HepG2 (cell line): Measurements from ENCODE around the gene SORBS2. TPM values are rescaled to one million over a fixed set of nuclear protein-coding genes. Genes with fewer than 3 reads are reported as not detected.

Experiments
- ATAC-seq: fragments of 200-7000 bp; cut with Tn5 transposase; 3 replicates; pipeline ENCODE4 v1.9.1; 2020; ENCODE audit warnings: mild to moderate bottlenecking, moderate library complexity
- BruUV-seq: library from RNA; stranded (reverse); fragments of 400-500 nt; replicated peaks from 2 replicates; lab custom pipeline; 2021; lab: Mats Ljungman, UMichigan
- CTCF ChIA-PET: fragments of 300-600 bp; formaldehyde crosslinking; extraction: SDS; loops from one replicate; lab custom pipeline; 2021; ENCODE audit warnings: low total read pairs, inconsistent platforms, low intra/inter-chr PET ratio; lab: Yijun Ruan, JAX
- POLR2A ChIA-PET: fragments of 350-600 bp; sonication (Branson Sonifier 250); formaldehyde crosslinking; loops from one replicate; lab custom pipeline; 2020; ENCODE audit warnings: antibody characterized with exemption, inconsistent platforms; lab: Yijun Ruan, JAX
- DNase-seq: peaks from one replicate; pipeline ENCODE4 v3.0.0-alpha.2; 2015; ENCODE audit warnings: low spot score
- FAIRE-seq: peaks from 3 replicates; lab custom pipeline; 2011; peaks lifted over from hg19 to GRCh38; lab: Jason Lieb, UNC
- H2AFZ ChIP-seq: one replicate; pipeline ENCODE4 v1.6.1; 2011; ENCODE audit warnings: low read length, inconsistent platforms
- H3K27ac ChIP-seq: fragments of 300-600 bp; 3 replicates; pipeline ENCODE4 v1.8.0; 2011; ENCODE audit warnings: mixed run types, mild to moderate bottlenecking, mixed read lengths, low read length, inconsistent platforms; ENCODE audit not compliant: insufficient read depth; ENCODE audit errors: extremely low read length
- H3K27me3 ChIP-seq, 2 experiments: fragments of 200-600 bp in 1 of 2; 2 replicates in 1 of 2; 3 replicates in 1 of 2; pipeline versions ENCODE4 v1.6.0 to v1.8.0; 2011; ENCODE audit warnings: low read length in 2 of 2, mild to moderate bottlenecking in 2 of 2, moderate library complexity in 2 of 2, inconsistent platforms in 1 of 2; ENCODE audit not compliant: insufficient read depth in 2 of 2, control insufficient read depth in 1 of 2
- H3K36me3 ChIP-seq, 2 experiments: fragments of 200-600 bp in 1 of 2; replicated peaks in 1 of 2; 2 replicates in 1 of 2; 3 replicates in 1 of 2; pipeline versions ENCODE4 v1.5.1 to v1.8.0; 2011; ENCODE audit warnings: low read length in 2 of 2, inconsistent platforms in 1 of 2; ENCODE audit not compliant: insufficient read depth in 2 of 2, control insufficient read depth in 1 of 2
- H3K4me1 ChIP-seq: 2 replicates; pipeline ENCODE4 v1.5.1; 2012; ENCODE audit warnings: low read length, inconsistent platforms; ENCODE audit not compliant: insufficient read depth
- H3K4me2 ChIP-seq: 2 replicates; pipeline ENCODE4 v1.6.0; 2011; ENCODE audit warnings: low read depth, low read length, inconsistent platforms
- H3K4me3 ChIP-seq, 3 experiments: fragments of 200-600 bp in 1 of 3; sonication (generic), shearing (Covaris generic) in 1 of 3; replicated peaks in 1 of 3; 2 replicates each; pipeline ENCODE4 v1.5.1; 2011 to 2016; ENCODE audit warnings: low read length in 3 of 3, inconsistent platforms in 2 of 3, low read depth in 2 of 3, mild to moderate bottlenecking in 2 of 3, control low read depth in 1 of 3, mixed read lengths in 1 of 3; ENCODE audit not compliant: insufficient read depth in 1 of 3
- H3K79me2 ChIP-seq: one replicate; pipeline ENCODE4 v1.6.1; 2011; ENCODE audit warnings: low read length, inconsistent platforms; ENCODE audit not compliant: insufficient read depth
- H3K9ac ChIP-seq: 2 replicates; pipeline ENCODE4 v1.6.0; 2011; ENCODE audit warnings: mild to moderate bottlenecking, low read depth, low read length, inconsistent platforms; ENCODE audit not compliant: insufficient read depth
- H3K9me3 ChIP-seq: 2 replicates; pipeline ENCODE4 v1.5.1; 2012; ENCODE audit warnings: mild to moderate bottlenecking, low read length
- H4K20me1 ChIP-seq: 2 replicates; pipeline ENCODE4 v1.6.0; 2011; ENCODE audit warnings: inconsistent platforms, mild to moderate bottlenecking, low read length, moderate library complexity; ENCODE audit not compliant: insufficient read depth
- FOXA1 ChIP-seq, 2 experiments: fragments of 450-650 bp in 1 of 2; sonication (generic) in 1 of 2; formaldehyde crosslinking in 1 of 2; IDR thresholded peaks; 2 replicates each; pipeline versions ENCODE4 v1.4.0 to v1.6.1; 2016 to 2020; ENCODE audit warnings: missing genetic modification reagents in 1 of 2
- GTF3A ChIP-seq: sonication (generic); formaldehyde crosslinking; conservative IDR thresholded peaks from 2 replicates; pipeline ENCODE4 v1.4.0; 2020; ENCODE audit warnings: mild to moderate bottlenecking, missing genetic modification reagents
- IRF2 ChIP-seq: IDR thresholded peaks from 2 replicates; pipeline ENCODE4 v1.6.1; 2018; ENCODE audit warnings: missing genetic modification reagents, missing compliant biosample characterization
- KDM4B ChIP-seq: sonication (generic); formaldehyde crosslinking; IDR thresholded peaks from 2 replicates; pipeline ENCODE4 v1.4.0; 2020; ENCODE audit warnings: missing genetic modification reagents
- KLF9 ChIP-seq: IDR thresholded peaks from 2 replicates; pipeline ENCODE4 v1.6.1; 2016; ENCODE audit warnings: low read depth
- MED8 ChIP-seq: sonication (generic); formaldehyde crosslinking; IDR thresholded peaks from 2 replicates; pipeline ENCODE4 v1.8.1; 2023; ENCODE audit warnings: mild to moderate bottlenecking, missing genetic modification reagents; ENCODE audit not compliant: insufficient replicate concordance
- RNF2 ChIP-seq: fragments of 450-650 bp; conservative IDR thresholded peaks from 2 replicates; pipeline ENCODE4 v1.6.1; 2016; ENCODE audit warnings: low read depth
- RXRA ChIP-seq: sonication (generic); formaldehyde crosslinking; IDR thresholded peaks from 2 replicates; pipeline ENCODE4 v1.5.1; 2020; ENCODE audit warnings: missing genetic modification reagents
- SETDB1 ChIP-seq: sonication (generic); formaldehyde crosslinking; IDR thresholded peaks from 2 replicates; pipeline ENCODE4 v1.5.1; 2020; ENCODE audit warnings: missing genetic modification reagents, mild to moderate bottlenecking, borderline replicate concordance
- SMC3 ChIP-seq: IDR thresholded peaks from 2 replicates; pipeline ENCODE4 v1.6.1; 2011; ENCODE audit warnings: low read length, improper control_type of control experiment
- STAG1 ChIP-seq: sonication (generic); formaldehyde crosslinking; IDR thresholded peaks from 2 replicates; pipeline ENCODE4 v1.4.0; 2020; ENCODE audit warnings: missing genetic modification reagents
- TEAD2 ChIP-seq: sonication (generic); formaldehyde crosslinking; IDR thresholded peaks from 2 replicates; pipeline ENCODE4 v1.9.0; 2021; ENCODE audit warnings: missing genetic modification reagents
- TGIF2 ChIP-seq: IDR thresholded peaks from 2 replicates; pipeline ENCODE4 v1.6.1; 2016; ENCODE audit warnings: control low read depth, missing compliant biosample characterization
- ZNF546 ChIP-seq: sonication (generic); formaldehyde crosslinking; conservative IDR thresholded peaks from 2 replicates; pipeline ENCODE4 v1.8.1; 2023; ENCODE audit warnings: mild to moderate bottlenecking, missing genetic modification reagents
- ZNF709 ChIP-seq: sonication (generic); formaldehyde crosslinking; IDR thresholded peaks from 2 replicates; pipeline ENCODE4 v1.5.0; 2020; ENCODE audit warnings: mild to moderate bottlenecking, missing genetic modification reagents
- ZNF83 ChIP-seq: sonication (generic); formaldehyde crosslinking; IDR thresholded peaks from 2 replicates; pipeline ENCODE4 v1.4.0; 2020; ENCODE audit warnings: missing genetic modification reagents, mild to moderate bottlenecking, borderline replicate concordance
- WGBS: methylation state at CpG from one replicate; pipeline ENCODE4 v1.1.6; 2017; ENCODE audit warnings: low lambda C conversion rate; 5-methylcytosine and 5-hydroxymethylcytosine counted together
- in situ Hi-C: cut with HindIII; loops from 2 replicates; pipeline ENCODE4 v1.10.0; 2017; ENCODE audit warnings: low pct_unique_long_range_greater_than_20kb; ENCODE audit not compliant: extremely low pct_ligation_motif_present
- intact Hi-C: fragments of 100-400 bp; cut with micrococcal nuclease; formaldehyde crosslinking; loops from one replicate; pipeline ENCODE4 v1.10.0; 2022; ENCODE audit not compliant: unreplicated experiment
- polyA plus RNA-seq, 8 experiments: library from polyadenylated mRNA; depleted of rRNA in 3 of 8; stranded (reverse) in 7 of 8; unstranded in 1 of 8; fragments of >200 nt; fragmentation: Illumina TruSeq in 4 of 8; extraction: Trizol in 4 of 8; gene quantifications; 2 replicates each; pipeline versions ENCODE4 v1.2.1 to v1.2.3, GENCODE V29; 2011 to 2016; ENCODE audit warnings: low read depth in 4 of 8, missing spikeins in 1 of 8, mixed read lengths in 1 of 8; ENCODE audit not compliant: insufficient read depth in 1 of 8
- total RNA-seq, 5 experiments: library from RNA; depleted of rRNA; stranded (reverse); fragments of >200 nt; fragmentation: Illumina TruSeq; extraction: Trizol; gene quantifications; 2 replicates each; pipeline ENCODE4 v1.2.3, GENCODE V29; 2016; ENCODE audit warnings: low read depth in 1 of 5
- TF ChIP-seq, protein P1 (sequence below): sonication (generic); formaldehyde crosslinking; IDR thresholded peaks from 2 replicates; pipeline ENCODE4 v1.4.0; 2020; ENCODE audit warnings: mild to moderate bottlenecking, missing genetic modification reagents
- TF ChIP-seq, protein P2 (sequence below): sonication (generic); formaldehyde crosslinking; IDR thresholded peaks from 2 replicates; pipeline ENCODE4 v1.5.0; 2020; ENCODE audit warnings: mild to moderate bottlenecking, missing genetic modification reagents, moderate library complexity
- TF ChIP-seq, protein P3 (sequence below): sonication (generic); formaldehyde crosslinking; IDR thresholded peaks from 2 replicates; pipeline ENCODE4 v1.5.0; 2020; ENCODE audit warnings: missing genetic modification reagents

Gene SORBS2
- total and polyA plus RNA-seq, 2 of the 13 experiments (the other 11 are each of a cell fraction or from before 2014, with no cell fraction given) = 25.0 to 80.5 TPM

DNA sequence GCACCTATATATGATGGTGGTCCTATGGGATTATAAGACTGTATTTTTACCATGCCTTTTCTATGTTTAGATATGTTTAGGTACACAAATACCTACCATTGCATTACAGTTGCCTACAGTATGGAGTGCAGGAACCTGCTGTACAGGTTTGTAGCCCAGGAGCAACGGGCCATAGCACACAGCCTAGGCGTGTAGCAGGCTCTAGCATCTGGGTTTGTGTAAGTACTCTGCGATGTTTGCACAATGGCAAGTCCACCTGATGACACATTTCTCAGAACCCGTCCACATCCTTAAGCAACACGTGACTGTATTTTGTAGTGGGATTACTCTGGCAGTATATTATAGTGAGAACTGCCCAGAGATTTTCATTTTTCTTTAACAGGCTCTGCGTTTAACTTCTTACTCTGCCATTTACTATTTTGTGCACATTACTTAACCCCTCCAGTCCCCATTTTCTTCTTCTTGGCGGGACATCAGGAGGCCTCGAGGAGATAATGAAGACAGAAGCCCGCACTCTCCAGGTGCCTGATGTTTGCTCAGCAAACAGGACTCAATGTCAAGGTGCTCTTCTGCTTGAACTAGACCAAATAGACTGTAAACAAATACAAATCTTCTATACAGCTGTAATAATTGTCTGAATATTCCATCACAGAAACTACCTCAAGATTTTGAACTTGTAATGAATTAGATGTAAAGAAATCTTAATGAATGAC lies 174.7 kb downstream of the SORBS2 start (continued):
- no peak for TF ChIP-seq KLF9
- TF ChIP-seq KDM4B = no peak
- TF ChIP-seq FOXA1 (IDR thresholded peaks at IDR 0.05) = no peak
- TF ChIP-seq FOXA1 (CRISPR knock-in tag; IDR thresholded peaks at IDR 0.05) = no peak
- TF ChIP-seq TEAD2 = no peak
- TF ChIP-seq SETDB1 (CRISPR knock-in tag) = no peak
- no peak for TF ChIP-seq IRF2 (CRISPR knock-in tag)
- TF ChIP-seq ZNF709 (CRISPR knock-in tag) = no peak
- TF ChIP-seq ZNF83 (CRISPR knock-in tag) = no peak
- TF ChIP-seq, protein P1, sequence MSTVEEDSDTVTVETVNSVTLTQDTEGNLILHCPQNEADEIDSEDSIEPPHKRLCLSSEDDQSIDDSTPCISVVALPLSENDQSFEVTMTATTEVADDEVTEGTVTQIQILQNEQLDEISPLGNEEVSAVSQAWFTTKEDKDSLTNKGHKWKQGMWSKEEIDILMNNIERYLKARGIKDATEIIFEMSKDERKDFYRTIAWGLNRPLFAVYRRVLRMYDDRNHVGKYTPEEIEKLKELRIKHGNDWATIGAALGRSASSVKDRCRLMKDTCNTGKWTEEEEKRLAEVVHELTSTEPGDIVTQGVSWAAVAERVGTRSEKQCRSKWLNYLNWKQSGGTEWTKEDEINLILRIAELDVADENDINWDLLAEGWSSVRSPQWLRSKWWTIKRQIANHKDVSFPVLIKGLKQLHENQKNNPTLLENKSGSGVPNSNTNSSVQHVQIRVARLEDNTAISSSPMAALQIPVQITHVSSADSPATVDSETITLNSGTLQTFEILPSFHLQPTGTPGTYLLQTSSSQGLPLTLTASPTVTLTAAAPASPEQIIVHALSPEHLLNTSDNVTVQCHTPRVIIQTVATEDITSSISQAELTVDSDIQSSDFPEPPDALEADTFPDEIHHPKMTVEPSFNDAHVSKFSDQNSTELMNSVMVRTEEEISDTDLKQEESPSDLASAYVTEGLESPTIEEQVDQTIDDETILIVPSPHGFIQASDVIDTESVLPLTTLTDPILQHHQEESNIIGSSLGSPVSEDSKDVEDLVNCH (CRISPR knock-in tag) = no peak

- in situ Hi-C loops (no loop called here), intact Hi-C loops (loop anchor here (10.0 kb wide), 1 partner anchor 501 kb away; no protein-coding TSS in a partner anchor)
- no peak overlapping the region for H3K4me3 ChIP-seq
- H3K36me3 ChIP-seq = peaks cover 3 to 5% of the 10 kb centered on the region in 2 experiments; a peak in 2 of 5 replicates
- no peaks in the 10 kb centered on the region for H3K9me3 ChIP-seq
- BruUV-seq = no TSS peak
- H4K20me1 ChIP-seq = no peaks in the 10 kb centered on the region
- ATAC-seq = no peak
- no peak overlapping the region for H3K9ac ChIP-seq
- H3K27me3 ChIP-seq = no peaks in the 10 kb centered on the region; a peak in 1 of 5 replicates
- no peak overlapping the region for H2AFZ ChIP-seq
- no peak overlapping the region for H3K27ac ChIP-seq
- WGBS = 64% methylated on average over 3 of the region's 3 CpGs
- ChIA-PET CTCF (interaction anchor here (1.3 to 1.4 kb wide), 2 partner anchors 387 to 404 kb away, joined by 4 to 8 read pairs; no protein-coding TSS in a partner anchor), POLR2A (no interaction called here)
- no peaks in the 10 kb centered on the region for H3K79me2 ChIP-seq
- DNase-seq = peak; percentile 9
- TF ChIP-seq ZNF546 (CRISPR knock-in tag) (no peak), MED8 (no peak), STAG1 (CRISPR knock-in tag) (peak; percentile 68), RNF2 (no peak), SMC3 (0 out of 2 replicates have a peak, but pooled peaks have one; percentile 15), TGIF2 (CRISPR knock-in tag) (no peak), RXRA (no peak), GTF3A (no peak)
- TF ChIP-seq, protein P2, sequence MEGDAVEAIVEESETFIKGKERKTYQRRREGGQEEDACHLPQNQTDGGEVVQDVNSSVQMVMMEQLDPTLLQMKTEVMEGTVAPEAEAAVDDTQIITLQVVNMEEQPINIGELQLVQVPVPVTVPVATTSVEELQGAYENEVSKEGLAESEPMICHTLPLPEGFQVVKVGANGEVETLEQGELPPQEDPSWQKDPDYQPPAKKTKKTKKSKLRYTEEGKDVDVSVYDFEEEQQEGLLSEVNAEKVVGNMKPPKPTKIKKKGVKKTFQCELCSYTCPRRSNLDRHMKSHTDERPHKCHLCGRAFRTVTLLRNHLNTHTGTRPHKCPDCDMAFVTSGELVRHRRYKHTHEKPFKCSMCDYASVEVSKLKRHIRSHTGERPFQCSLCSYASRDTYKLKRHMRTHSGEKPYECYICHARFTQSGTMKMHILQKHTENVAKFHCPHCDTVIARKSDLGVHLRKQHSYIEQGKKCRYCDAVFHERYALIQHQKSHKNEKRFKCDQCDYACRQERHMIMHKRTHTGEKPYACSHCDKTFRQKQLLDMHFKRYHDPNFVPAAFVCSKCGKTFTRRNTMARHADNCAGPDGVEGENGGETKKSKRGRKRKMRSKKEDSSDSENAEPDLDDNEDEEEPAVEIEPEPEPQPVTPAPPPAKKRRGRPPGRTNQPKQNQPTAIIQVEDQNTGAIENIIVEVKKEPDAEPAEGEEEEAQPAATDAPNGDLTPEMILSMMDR (CRISPR knock-in tag) = peak; percentile 65
- TF ChIP-seq, protein P3, sequence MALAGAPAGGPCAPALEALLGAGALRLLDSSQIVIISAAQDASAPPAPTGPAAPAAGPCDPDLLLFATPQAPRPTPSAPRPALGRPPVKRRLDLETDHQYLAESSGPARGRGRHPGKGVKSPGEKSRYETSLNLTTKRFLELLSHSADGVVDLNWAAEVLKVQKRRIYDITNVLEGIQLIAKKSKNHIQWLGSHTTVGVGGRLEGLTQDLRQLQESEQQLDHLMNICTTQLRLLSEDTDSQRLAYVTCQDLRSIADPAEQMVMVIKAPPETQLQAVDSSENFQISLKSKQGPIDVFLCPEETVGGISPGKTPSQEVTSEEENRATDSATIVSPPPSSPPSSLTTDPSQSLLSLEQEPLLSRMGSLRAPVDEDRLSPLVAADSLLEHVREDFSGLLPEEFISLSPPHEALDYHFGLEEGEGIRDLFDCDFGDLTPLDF (CRISPR knock-in tag) = no peak
- peak; percentile 15 for FAIRE-seq
- H3K4me2 ChIP-seq = no peak overlapping the region
- no peaks in the 10 kb centered on the region for H3K4me1 ChIP-seq
Observed at GRCh38 chr4:185634066-185634652, 177.8 kb downstream of the SORBS2 start.
